ENCODE results near the gene LARGE1.
A peak's percentile ranks its signal among the peaks of the same experiment; 100 is the strongest.

LARGE1 gene
- total RNA-seq, result 0.94 to 1.8 reads per million in 2 donors

GRCh38 chr22:33920197-33920540 lies at the start of gene LARGE1:
LARGE1 (minus strand) TSS chr22:33920476.
- peak in 1 of 5 experiments; percentile 3 for DNase-seq

DNA sequence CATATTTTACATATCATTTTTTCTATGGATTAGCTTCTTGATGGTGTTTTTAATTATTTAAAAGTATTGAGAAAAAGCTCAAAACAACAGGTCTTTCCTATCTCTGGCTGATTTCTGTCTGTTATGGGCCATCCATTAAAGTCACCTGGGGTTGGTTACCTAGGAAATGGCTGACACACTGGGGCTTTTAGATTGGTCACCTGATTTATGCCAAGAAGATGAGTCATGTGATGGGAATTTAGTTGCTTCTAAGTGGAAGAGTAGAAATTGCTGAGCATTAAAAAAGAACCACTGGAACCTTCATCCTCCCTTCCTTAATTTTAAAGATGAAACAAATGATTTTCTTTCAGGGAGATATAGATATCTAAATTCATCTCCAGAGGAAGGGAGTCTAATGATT lies 48.8 kb upstream of the LARGE1 start:
- no peak for DNase-seq

GRCh38 chr22:33964121-33964520 lies 43.8 kb upstream of the LARGE1 start:
- no peak for DNase-seq

GRCh38 chr22:33962409-33962808 lies 42.1 kb upstream of the LARGE1 start:
- no peak for DNase-seq

GRCh38 chr22:33958741-33959140 lies 38.5 kb upstream of the LARGE1 start:
- no peak for DNase-seq

GRCh38 chr22:33957086-33957485 lies 36.8 kb upstream of the LARGE1 start:
- DNase-seq, result no peak

DNA sequence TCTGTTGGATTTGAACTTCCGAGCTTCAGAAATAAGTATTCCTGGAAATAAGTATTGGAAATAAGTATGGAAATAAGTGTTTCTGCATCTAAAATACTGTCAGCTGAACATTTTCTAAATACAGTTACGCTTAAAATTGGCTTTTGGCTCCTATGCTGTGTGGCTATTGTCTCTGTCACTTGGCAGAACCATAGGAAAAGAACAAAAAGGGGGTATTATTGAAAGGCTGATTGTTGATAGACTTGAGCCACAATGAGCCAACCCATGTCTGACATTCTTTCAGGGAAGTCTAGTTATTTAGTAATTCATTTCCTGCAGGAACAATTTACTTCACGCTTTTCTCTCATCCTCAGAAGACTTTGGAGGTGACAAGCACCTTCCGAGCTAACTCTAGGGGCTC lies 32.5 kb upstream of the LARGE1 start:
- DNase-seq, result no peak

- no peak for DNase-seq
Measured at GRCh38 chr22:33940741-33941140, 20.5 kb upstream of the LARGE1 start.

GRCh38 chr22:33932997-33933396 lies 12.7 kb upstream of the LARGE1 start:
- DNase-seq, result no peak

DNA sequence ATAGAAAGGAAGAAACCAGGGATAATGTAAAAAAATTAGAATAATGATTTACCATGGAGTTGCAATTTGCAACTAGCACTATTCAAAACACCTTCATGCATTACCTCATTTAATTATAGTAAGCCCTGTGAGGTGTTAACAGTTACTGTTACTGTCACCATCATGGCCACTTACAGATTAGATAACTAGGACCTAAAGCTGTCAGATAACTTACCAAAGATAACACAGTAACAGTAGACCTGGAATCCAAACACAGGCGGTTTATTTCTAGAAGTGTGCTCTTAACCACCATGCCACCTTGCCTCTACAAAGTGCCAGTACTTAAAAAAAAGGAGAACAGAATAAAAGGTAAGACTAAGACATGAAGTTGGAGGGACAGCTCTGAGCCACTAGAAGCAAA lies 11.1 kb upstream of the LARGE1 start:
- DNase-seq, result no peak

GRCh38 chr22:33927752-33928151 lies 7.5 kb upstream of the LARGE1 start:
- no peak for DNase-seq

GRCh38 chr22:33925194-33925593 lies 4.9 kb upstream of the LARGE1 start:
- no peak for DNase-seq

- DNase-seq, result peak in 1 of 5 experiments; percentile 49
Measured at GRCh38 chr22:33923660-33924246, 3.5 kb upstream of the LARGE1 start.

DNA sequence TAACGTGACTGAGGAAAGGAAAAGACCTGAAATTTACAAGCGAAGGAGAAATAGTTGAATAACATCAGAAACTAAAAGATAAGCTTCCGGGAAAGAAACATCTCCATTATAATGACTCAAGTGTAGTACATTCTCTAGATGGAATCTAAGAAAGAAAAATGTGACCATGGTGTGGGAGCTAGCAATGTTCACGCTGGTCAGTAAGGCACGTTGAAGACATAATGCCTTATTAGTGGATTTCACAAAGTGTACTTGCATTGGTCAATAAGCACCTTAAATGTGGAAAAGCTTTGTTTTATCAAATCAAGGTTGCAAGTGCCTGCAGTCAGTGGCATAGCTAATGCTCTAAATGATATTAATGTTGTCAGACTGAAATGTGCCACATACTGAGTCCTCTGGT lies 2.8 kb upstream of the LARGE1 start:
- DNase-seq, result no peak

GRCh38 chr22:33922349-33922681 lies 2.0 kb upstream of the LARGE1 start:
- peak in 1 of 5 experiments; percentile 8 for DNase-seq

DNA sequence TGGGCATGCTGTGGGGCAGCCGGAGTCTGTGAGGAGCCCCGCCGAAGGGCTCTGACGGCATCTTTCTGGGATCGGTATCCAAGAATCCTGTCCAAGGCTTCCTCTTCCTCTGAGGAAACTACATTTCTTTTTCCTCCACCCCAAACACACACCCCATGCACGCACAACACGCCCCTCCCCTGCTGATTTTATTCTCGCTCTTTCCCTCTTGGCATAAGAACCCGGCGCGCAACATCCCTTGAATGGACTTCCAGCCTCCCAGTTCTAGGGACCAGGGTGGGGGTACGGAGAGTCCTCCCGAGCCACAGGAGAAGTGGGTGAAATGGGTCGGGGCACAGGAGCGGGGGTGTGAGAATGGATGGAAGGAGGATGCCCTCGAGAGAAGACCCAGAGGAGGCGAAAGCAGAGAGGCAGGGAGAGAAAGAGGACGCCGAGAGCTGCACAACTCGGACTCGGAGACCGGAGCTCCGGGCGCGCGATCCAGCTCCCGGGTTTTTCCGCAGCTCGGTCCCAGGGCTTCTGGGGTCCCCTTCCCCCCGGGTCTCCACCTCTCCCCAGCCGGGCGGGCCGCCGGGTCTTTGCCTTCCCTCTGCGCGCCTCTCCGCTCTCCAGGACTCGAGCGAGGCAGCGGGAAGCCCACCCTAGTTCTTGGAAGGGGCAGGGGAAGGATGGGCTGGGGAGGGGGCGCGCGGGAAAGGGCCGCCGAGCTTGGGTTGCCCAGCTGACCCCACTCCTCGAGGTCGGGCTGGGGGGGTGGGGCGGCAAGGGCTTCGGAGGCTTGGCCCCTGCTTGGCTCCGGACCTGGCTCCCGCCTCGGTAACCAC lies 1.5 kb upstream of the LARGE1 start:
- peak in 1 of 5 experiments; percentile 33 for DNase-seq

DNA sequence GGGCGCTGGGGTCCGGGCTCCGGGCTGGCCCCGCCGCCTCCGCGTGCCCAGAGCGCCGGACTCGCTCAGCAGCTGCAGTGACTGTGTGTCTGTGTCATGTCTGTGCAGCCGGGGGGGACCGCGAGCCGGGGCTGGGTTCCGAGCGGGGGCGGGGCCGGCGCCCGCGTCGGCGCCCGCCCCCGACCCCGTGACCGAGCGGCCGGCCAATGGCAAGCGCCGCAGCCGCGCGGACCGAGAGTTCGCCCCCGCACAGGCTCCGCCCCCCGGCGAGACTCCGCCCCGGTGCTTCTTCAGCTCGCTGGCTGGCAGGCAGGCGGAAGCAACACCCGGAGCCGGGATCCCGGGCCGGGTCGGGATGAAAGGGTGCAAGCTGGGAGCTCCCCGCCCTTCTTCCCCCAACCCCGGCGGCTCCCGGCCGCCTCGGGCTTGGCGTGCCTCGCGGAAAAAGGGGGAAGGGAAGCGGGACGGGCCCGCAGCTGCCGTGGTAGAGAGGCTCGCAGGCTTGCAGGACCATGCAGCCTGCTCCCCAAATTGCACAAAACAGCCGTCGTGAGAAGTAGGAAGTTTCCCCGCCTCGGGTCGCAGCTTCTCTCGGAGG lies 750 bp upstream of the LARGE1 start:
- peak; percentile 39 to 91 (median 77) for DNase-seq

DNA sequence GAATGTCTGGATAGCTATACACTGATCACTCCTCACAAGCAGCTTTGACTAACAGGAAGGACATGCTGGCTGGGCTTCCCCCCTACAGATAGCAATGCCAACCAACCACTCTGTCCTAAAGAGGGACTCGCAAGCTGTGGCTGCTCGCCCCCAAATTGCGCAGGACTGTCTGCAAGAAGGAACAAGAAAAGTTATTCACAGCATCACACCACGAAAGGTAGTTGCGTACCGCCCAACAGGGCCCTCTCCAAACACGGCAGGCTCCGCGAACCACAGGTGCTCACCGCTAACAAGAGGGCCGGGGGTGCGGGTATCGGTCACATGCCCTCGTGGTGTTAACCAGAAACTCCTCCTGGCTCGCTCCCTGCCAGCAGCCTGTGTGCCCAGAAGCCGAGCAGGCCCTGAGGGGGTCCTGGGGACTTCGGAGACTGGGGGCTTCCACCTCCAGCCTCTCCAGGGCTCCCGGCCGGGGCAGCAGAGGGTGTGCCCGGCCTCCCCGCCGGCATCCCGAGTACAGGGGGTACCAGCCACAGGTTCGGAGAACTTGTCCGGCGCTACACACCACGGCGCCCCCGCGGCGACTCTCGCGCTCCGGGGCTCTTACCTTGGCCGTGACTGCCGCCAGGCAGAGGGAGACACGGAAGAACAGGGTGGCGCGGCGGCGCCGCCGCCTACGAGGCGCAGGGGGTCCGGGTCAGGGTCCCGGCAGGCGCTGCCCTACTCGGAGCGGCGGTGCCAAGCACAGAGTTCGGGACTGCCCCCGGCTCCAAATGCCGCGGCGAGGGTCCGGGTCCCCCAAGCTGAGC lies 682 bp downstream of the LARGE1 start:
- DNase-seq, result peak in 1 of 5 experiments; percentile 26

GRCh38 chr22:33918676-33919365 lies 1.5 kb downstream of the LARGE1 start:
- DNase-seq, result no peak

DNA sequence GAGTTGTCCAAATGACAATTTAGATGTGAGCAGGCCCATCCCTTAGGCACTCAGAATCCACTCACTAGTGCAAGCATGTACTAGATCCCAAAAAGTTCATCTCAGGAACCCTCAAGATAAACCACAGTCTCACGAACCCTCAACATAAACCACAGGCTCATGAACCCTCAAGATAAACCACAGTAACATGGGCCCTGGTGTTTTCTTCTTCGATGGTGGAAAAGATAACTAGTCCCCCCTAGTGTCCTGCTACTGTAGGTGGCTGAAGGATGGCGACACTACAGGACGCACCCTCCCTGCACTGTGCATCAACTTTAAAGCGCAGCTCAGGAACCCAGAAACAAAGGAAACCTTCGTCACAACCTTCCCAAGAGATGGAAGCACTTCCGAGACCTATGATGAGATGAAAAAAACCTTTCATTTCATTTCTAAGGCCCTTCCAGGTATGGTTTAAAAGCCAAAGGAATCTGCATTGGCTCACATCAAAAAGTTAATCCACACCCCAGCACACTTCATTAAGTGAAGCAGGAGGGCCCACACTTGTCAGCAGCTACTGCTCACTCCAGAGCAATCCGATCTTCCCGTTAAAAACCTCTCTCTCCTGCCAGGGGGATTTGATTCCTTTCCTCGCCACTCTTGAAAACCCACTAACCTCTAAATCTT lies 2.4 kb downstream of the LARGE1 start:
- DNase-seq, result no peak

DNA sequence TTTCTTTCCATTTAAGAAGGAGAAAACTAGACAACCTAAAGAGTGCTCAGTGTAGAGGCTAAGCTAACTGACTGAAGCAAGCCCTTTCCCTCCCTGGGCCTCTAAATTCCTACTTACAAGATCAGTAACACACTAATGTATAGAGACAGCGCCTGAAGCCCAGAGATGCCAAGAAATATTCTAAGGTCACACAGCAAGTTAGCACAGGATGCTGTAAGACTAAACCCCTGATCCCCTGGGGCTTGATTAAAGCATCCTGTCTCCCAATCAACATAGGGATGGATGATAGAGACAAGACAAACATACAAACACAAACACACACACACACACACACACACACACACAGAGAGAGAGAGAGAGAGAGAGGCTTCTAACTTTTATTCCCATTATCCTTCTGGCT lies 5.6 kb downstream of the LARGE1 start:
- DNase-seq, result no peak

GRCh38 chr22:33914131-33914530 lies 6.1 kb downstream of the LARGE1 start:
- no peak for DNase-seq
